Bronchial epithelial cell (primary cell): ENCODE data around the gene NRXN3. TPM values are rescaled to one million over a fixed set of nuclear protein-coding genes. Genes with fewer than 3 reads are reported as not detected.

Experiments used
- DNase-seq: peaks from one replicate; pipeline ENCODE4 v3.0.0-alpha.2; 2010; ENCODE audit warnings: low read depth
- FAIRE-seq: peaks from 2 replicates; lab custom pipeline; 2011; peaks lifted over from hg19 to GRCh38; lab: Jason Lieb, UNC
- H3K27me3 ChIP-seq: 2 replicates; pipeline ENCODE4 v1.5.1; 2011; ENCODE audit warnings: low read length; ENCODE audit not compliant: control insufficient read depth, insufficient read depth
- H3K36me3 ChIP-seq: 2 replicates; pipeline ENCODE4 v1.5.1; 2011; ENCODE audit warnings: low read length; ENCODE audit not compliant: control insufficient read depth, insufficient read depth
- H3K4me3 ChIP-seq: 2 replicates; pipeline ENCODE4 v1.5.1; 2011; ENCODE audit warnings: mild to moderate bottlenecking, low read depth, low read length, control low read depth
- total RNA-seq: library from RNA; depleted of rRNA; stranded (reverse); fragments of >200 nt; gene quantifications from 2 replicates; pipeline ENCODE4 v1.2.1, GENCODE V29; 2014
- TF ChIP-seq, protein P1 (sequence below): IDR thresholded peaks from 2 replicates; pipeline ENCODE4 v1.5.1; 2011; ENCODE audit warnings: mild to moderate bottlenecking, moderate library complexity, low read length, control low read depth, inconsistent platforms; ENCODE audit not compliant: insufficient read depth, severe bottlenecking

NRXN3 gene
- total RNA-seq, 1 donor from 2014 or later = under 0.01 TPM

GRCh38 chr14:79826362-79826761 is 1656.2 kb downstream of the NRXN3 start:
- DNase-seq (no peak), FAIRE-seq (no peak)
- TF ChIP-seq, protein P1, sequence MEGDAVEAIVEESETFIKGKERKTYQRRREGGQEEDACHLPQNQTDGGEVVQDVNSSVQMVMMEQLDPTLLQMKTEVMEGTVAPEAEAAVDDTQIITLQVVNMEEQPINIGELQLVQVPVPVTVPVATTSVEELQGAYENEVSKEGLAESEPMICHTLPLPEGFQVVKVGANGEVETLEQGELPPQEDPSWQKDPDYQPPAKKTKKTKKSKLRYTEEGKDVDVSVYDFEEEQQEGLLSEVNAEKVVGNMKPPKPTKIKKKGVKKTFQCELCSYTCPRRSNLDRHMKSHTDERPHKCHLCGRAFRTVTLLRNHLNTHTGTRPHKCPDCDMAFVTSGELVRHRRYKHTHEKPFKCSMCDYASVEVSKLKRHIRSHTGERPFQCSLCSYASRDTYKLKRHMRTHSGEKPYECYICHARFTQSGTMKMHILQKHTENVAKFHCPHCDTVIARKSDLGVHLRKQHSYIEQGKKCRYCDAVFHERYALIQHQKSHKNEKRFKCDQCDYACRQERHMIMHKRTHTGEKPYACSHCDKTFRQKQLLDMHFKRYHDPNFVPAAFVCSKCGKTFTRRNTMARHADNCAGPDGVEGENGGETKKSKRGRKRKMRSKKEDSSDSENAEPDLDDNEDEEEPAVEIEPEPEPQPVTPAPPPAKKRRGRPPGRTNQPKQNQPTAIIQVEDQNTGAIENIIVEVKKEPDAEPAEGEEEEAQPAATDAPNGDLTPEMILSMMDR = no peak
- no peak overlapping the region for H3K4me3 ChIP-seq
- no peaks in the 10 kb centered on the region for H3K27me3 ChIP-seq
- no peaks in the 10 kb centered on the region for H3K36me3 ChIP-seq

- TF ChIP-seq, protein P1 = no peak
- Histone ChIP-seq H3K4me3 (no peak overlapping the region), H3K27me3 (no peaks in the 10 kb centered on the region), H3K36me3 (no peaks in the 10 kb centered on the region)
- FAIRE-seq (no peak), DNase-seq (peak; percentile 4)
These were observed 1659.4 kb downstream of the NRXN3 start for GRCh38 chr14:79829405-79830166.

- no peaks in the 10 kb centered on the region for H3K27me3 ChIP-seq
- FAIRE-seq (no peak), DNase-seq (no peak)
- H3K36me3 ChIP-seq = no peaks in the 10 kb centered on the region
- TF ChIP-seq, protein P1 = no peak
- H3K4me3 ChIP-seq = no peak overlapping the region
These were observed 1661.2 kb downstream of the NRXN3 start for GRCh38 chr14:79831195-79831892.

DNA sequence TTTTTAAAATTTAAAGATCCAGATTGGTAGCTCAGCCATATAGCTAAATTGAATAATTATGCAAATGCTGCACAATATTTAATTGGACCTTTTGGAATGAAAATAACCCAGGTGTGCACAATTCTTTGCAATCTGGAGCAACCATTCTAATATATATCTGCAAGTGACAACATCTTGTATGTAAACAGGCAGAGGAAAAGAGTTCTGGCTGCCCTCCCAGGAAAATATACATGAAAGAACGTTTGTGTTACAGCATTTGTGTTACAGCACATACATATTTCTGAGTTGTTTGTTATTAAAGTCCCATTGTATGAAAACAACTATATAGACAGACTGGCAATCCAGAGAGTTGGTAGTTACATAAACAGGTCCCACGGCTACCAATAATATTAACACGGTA is 1663.6 kb downstream of the NRXN3 start:
- TF ChIP-seq, protein P1 = no peak
- DNase-seq (no peak), FAIRE-seq (no peak)
- Histone ChIP-seq H3K36me3 (no peaks in the 10 kb centered on the region), H3K27me3 (no peaks in the 10 kb centered on the region), H3K4me3 (no peak overlapping the region)

GRCh38 chr14:79834868-79835267 is 1664.7 kb downstream of the NRXN3 start:
- FAIRE-seq (no peak), DNase-seq (no peak)
- H3K36me3 ChIP-seq = no peaks in the 10 kb centered on the region
- H3K27me3 ChIP-seq = no peaks in the 10 kb centered on the region
- H3K4me3 ChIP-seq = no peak overlapping the region
- TF ChIP-seq, protein P1 = no peak
